K562 (cell line): ENCODE data around the gene PROK1.

Experiments
- ESRRA ChIP-seq: fragments of 450-650 bp; IDR thresholded peaks from 2 replicates; pipeline ENCODE4 v1.6.1; 2014; ENCODE audit warnings: low read depth, mild to moderate bottlenecking, moderate library complexity, borderline replicate concordance
- JUN ChIP-seq, 2 experiments: sonication (generic) in 1 of 2; formaldehyde crosslinking in 1 of 2; IDR thresholded peaks; 2 replicates each; pipeline versions ENCODE4 v1.6.1 to v1.8.0; 2012 to 2022; ENCODE audit warnings: borderline replicate concordance in 2 of 2, mild to moderate bottlenecking in 2 of 2, improper control_type of control experiment in 1 of 2, low read depth in 1 of 2, low read length in 1 of 2, missing genetic modification reagents in 1 of 2
- JUND ChIP-seq, 2 experiments: IDR thresholded peaks; 2 replicates in 1 of 2; 3 replicates in 1 of 2; pipeline ENCODE4 v1.6.1; 2011; ENCODE audit warnings: borderline replicate concordance in 2 of 2, low read depth in 2 of 2, low read length in 2 of 2, improper control_type of control experiment in 1 of 2, missing biosample characterization in 1 of 2, missing genetic modification characterization in 1 of 2, missing genetic modification reagents in 1 of 2
- NCOA1 ChIP-seq: fragments of 450-650 bp; IDR thresholded peaks from 2 replicates; pipeline ENCODE4 v1.6.1; 2016; ENCODE audit warnings: low read depth
- PHB2 ChIP-seq: fragments of 450-650 bp; IDR thresholded peaks from 2 replicates; pipeline ENCODE4 v1.6.1; 2017; ENCODE audit warnings: low read depth
- SNIP1 ChIP-seq: fragments of 450-650 bp; IDR thresholded peaks from 2 replicates; pipeline ENCODE4 v1.7.1; 2017; ENCODE audit warnings: low read depth, mild to moderate bottlenecking
- SRSF1 ChIP-seq: fragments of 200-400 bp; formaldehyde crosslinking; IDR thresholded peaks from 2 replicates; pipeline ENCODE4 v1.6.1; 2017; ENCODE audit warnings: mild to moderate bottlenecking, low read depth, low read length, moderate library complexity
- TCF7L2 ChIP-seq: fragments of 150-350 bp; IDR thresholded peaks from 2 replicates; pipeline ENCODE4 v1.6.1; 2016; ENCODE audit warnings: low read depth, mild to moderate bottlenecking, low read length, moderate library complexity
- ZBTB8A ChIP-seq: fragments of 450-650 bp; IDR thresholded peaks from 2 replicates; pipeline ENCODE4 v1.6.1; 2018; ENCODE audit warnings: mild to moderate bottlenecking, moderate library complexity; ENCODE audit not compliant: partially characterized antibody
- ZFX ChIP-seq: sonication (generic); formaldehyde crosslinking; IDR thresholded peaks from 2 replicates; pipeline ENCODE4 v1.8.0; 2022; ENCODE audit warnings: mild to moderate bottlenecking, missing genetic modification reagents, moderate library complexity
- ZNF3 ChIP-seq: fragments of 250-450 bp; sonication (Bioruptor Pico); IDR thresholded peaks from 2 replicates; pipeline ENCODE4 v1.5.0; 2021; ENCODE audit warnings: mild to moderate bottlenecking, moderate library complexity
- TF ChIP-seq, protein P1 (sequence below): fragments of 450-650 bp; conservative IDR thresholded peaks from 2 replicates; pipeline ENCODE4 v1.6.1; 2016; ENCODE audit warnings: missing genetic modification characterization, low read depth, mild to moderate bottlenecking, control low read depth, missing compliant biosample characterization
- TF ChIP-seq, protein P2 (sequence below), 3 experiments: IDR thresholded peaks in 2 of 3; conservative IDR thresholded peaks in 1 of 3; 2 replicates each; pipeline ENCODE4 v1.5.1; 2011 to 2012; ENCODE audit warnings: low read length in 3 of 3, mild to moderate bottlenecking in 3 of 3, control low read depth in 2 of 3, improper control_type of control experiment in 1 of 3, inconsistent platforms in 1 of 3, low read depth in 1 of 3, mixed read lengths in 1 of 3, moderate library complexity in 1 of 3; ENCODE audit not compliant: insufficient read depth in 2 of 3
- TF ChIP-seq, protein P3 (sequence below): fragments of 250-450 bp; sonication (Bioruptor Pico); IDR thresholded peaks from 2 replicates; pipeline ENCODE4 v1.5.0; 2022; ENCODE audit warnings: mild to moderate bottlenecking

DNA sequence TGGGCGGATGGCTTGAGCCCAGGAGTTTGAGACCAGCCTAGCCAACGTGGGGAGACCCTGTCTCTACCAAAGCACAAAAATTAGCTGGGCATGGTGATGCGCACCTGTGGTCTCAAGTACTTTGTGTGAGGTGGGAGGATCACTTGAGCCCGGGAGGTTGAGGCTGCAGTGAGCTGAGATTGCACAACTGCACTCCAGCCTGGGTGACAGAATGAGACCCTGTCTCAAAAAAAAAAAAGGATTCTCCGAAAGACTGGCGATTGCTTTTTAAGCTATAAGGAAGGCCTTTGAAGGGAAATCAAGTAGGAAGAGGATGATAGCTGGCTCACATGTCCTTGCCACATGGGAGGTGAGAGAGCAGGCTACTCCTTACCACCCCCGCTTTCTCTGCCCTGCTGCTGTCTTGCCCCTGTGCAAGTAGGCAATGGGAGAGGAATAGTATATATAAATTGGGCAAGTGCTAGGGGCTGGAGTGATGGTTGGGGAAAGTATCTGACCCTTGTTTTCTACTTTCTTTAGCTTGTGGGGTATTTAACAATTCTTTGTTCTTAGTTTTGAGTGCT is 39.7 kb upstream of the PROK1 start:
- TF ChIP-seq, protein P1, sequence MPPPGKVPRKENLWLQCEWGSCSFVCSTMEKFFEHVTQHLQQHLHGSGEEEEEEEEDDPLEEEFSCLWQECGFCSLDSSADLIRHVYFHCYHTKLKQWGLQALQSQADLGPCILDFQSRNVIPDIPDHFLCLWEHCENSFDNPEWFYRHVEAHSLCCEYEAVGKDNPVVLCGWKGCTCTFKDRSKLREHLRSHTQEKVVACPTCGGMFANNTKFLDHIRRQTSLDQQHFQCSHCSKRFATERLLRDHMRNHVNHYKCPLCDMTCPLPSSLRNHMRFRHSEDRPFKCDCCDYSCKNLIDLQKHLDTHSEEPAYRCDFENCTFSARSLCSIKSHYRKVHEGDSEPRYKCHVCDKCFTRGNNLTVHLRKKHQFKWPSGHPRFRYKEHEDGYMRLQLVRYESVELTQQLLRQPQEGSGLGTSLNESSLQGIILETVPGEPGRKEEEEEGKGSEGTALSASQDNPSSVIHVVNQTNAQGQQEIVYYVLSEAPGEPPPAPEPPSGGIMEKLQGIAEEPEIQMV (tag) = no peak
- no peak for TF ChIP-seq PHB2
- no peak for TF ChIP-seq NCOA1
- TF ChIP-seq ZNF3 (CRISPR knock-in tag) = no peak
- no peak for TF ChIP-seq ZFX
- no peak for TF ChIP-seq TCF7L2
- TF ChIP-seq ZBTB8A = no peak
- TF ChIP-seq, protein P2, sequence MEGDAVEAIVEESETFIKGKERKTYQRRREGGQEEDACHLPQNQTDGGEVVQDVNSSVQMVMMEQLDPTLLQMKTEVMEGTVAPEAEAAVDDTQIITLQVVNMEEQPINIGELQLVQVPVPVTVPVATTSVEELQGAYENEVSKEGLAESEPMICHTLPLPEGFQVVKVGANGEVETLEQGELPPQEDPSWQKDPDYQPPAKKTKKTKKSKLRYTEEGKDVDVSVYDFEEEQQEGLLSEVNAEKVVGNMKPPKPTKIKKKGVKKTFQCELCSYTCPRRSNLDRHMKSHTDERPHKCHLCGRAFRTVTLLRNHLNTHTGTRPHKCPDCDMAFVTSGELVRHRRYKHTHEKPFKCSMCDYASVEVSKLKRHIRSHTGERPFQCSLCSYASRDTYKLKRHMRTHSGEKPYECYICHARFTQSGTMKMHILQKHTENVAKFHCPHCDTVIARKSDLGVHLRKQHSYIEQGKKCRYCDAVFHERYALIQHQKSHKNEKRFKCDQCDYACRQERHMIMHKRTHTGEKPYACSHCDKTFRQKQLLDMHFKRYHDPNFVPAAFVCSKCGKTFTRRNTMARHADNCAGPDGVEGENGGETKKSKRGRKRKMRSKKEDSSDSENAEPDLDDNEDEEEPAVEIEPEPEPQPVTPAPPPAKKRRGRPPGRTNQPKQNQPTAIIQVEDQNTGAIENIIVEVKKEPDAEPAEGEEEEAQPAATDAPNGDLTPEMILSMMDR (IDR thresholded peaks at IDR 0.05 in 2 of 3, conservative IDR thresholded peaks at IDR 0.05 in 1 of 3; ENCODE audit: insufficient read depth in 2 of 3, low read depth in 1 of 3, low read length in 3 of 3) = no peak
- no peak for TF ChIP-seq ESRRA
- TF ChIP-seq SNIP1 = no peak
- no peak for TF ChIP-seq JUND (IDR thresholded peaks at IDR 0.05; ENCODE audit: borderline replicate concordance, low read depth, low read length)
- no peak for TF ChIP-seq JUND (tag; IDR thresholded peaks at IDR 0.05; ENCODE audit: borderline replicate concordance, low read depth, low read length)
- no peak for TF ChIP-seq SRSF1
- TF ChIP-seq JUN (IDR thresholded peaks at IDR 0.05; ENCODE audit: borderline replicate concordance, low read depth, low read length) = no peak
- no peak for TF ChIP-seq JUN (CRISPR knock-in tag; IDR thresholded peaks at IDR 0.05; ENCODE audit: borderline replicate concordance)
- TF ChIP-seq, protein P3, sequence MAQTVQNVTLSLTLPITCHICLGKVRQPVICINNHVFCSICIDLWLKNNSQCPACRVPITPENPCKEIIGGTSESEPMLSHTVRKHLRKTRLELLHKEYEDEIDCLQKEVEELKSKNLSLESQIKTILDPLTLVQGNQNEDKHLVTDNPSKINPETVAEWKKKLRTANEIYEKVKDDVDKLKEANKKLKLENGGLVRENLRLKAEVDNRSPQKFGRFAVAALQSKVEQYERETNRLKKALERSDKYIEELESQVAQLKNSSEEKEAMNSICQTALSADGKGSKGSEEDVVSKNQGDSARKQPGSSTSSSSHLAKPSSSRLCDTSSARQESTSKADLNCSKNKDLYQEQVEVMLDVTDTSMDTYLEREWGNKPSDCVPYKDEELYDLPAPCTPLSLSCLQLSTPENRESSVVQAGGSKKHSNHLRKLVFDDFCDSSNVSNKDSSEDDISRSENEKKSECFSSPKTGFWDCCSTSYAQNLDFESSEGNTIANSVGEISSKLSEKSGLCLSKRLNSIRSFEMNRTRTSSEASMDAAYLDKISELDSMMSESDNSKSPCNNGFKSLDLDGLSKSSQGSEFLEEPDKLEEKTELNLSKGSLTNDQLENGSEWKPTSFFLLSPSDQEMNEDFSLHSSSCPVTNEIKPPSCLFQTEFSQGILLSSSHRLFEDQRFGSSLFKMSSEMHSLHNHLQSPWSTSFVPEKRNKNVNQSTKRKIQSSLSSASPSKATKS (CRISPR knock-in tag) = no peak
